Left ventricle myocardium inferior (tissue), 1 donor: ENCODE measurements around the gene PRR12. TPM values are rescaled to one million over a fixed set of nuclear protein-coding genes. Genes with fewer than 3 reads are reported as not detected.
"Not testable (repeated sequence)": the region's sequence is repeated elsewhere in the genome, so short reads cannot be mapped to it uniquely, and the experiment has no call there.

Experiments used
- DNase-seq: peaks from one replicate; pipeline ENCODE4 v3.0.0-alpha.2; 2020
- H3K27ac ChIP-seq: fragments of 200-600 bp; replicated peaks from 2 replicates; pipeline ENCODE4 v1.8.0; 2021
- H3K27me3 ChIP-seq: fragments of 200-600 bp; 2 replicates; pipeline ENCODE4 v1.8.0; 2021; ENCODE audit warnings: low read depth
- H3K36me3 ChIP-seq: fragments of 200-600 bp; 2 replicates; pipeline ENCODE4 v1.8.0; 2021
- H3K4me1 ChIP-seq: fragments of 200-600 bp; 2 replicates; pipeline ENCODE4 v1.8.0; 2021
- H3K4me3 ChIP-seq: fragments of 200-600 bp; 2 replicates; pipeline ENCODE4 v1.8.0; 2021; ENCODE audit warnings: mild to moderate bottlenecking, moderate library complexity
- H3K9me3 ChIP-seq: fragments of 200-600 bp; replicated peaks from 2 replicates; pipeline ENCODE4 v1.8.0; 2021
- CTCF ChIP-seq: fragments of 200-600 bp; IDR thresholded peaks from 2 replicates; pipeline ENCODE4 v1.8.0; 2021; ENCODE audit warnings: antibody characterized with exemption, mild to moderate bottlenecking, borderline replicate concordance
- intact Hi-C: fragments of 100-400 bp; cut with micrococcal nuclease; formaldehyde crosslinking; loops from one replicate; pipeline ENCODE4 v1.11.0; 2022
- total RNA-seq: library from RNA; stranded (reverse); fragmentation: NEBNext Ultra II Directional; extraction: Animal tissue kit (Norgen Biotek cat#: 25700); gene quantifications from one replicate; pipeline ENCODE4 v1.2.1, GENCODE V29; 2021
- donor health status: DM: no; HTN: yes; CAD: no; lungs with severe emphysema.

PRR12 gene
- total RNA-seq, 1 donor from 2014 or later: 15.5 TPM

GRCh38 chr19:49614096-49614833 is 23.3 kb downstream of the PRR12 start:
- TF ChIP-seq CTCF: no peak
- Histone ChIP-seq H3K36me3 (peaks cover 69% of the 10 kb centered on the region), H3K9me3 (peaks cover 5% of the 10 kb centered on the region), H3K4me3 (no peak overlapping the region), H3K27ac (no peak overlapping the region), H3K4me1 (peaks cover 27% of the 10 kb centered on the region), H3K27me3 (no peaks in the 10 kb centered on the region)
- DNase-seq: no peak
- intact Hi-C loops: no loop called here

GRCh38 chr19:49615861-49616260 is 24.9 kb downstream of the PRR12 start:
- Histone ChIP-seq H3K4me1 (peaks cover 27% of the 10 kb centered on the region), H3K27ac (no peak overlapping the region), H3K4me3 (no peak overlapping the region), H3K27me3 (no peaks in the 10 kb centered on the region), H3K9me3 (peaks cover 5% of the 10 kb centered on the region), H3K36me3 (peaks cover 63% of the 10 kb centered on the region)
- TF ChIP-seq CTCF: no peak
- intact Hi-C loops: no loop called here
- no peak for DNase-seq

- H3K27ac ChIP-seq: no peak overlapping the region
- no peaks in the 10 kb centered on the region for H3K27me3 ChIP-seq
- peaks cover 5% of the 10 kb centered on the region for H3K9me3 ChIP-seq
- no peak for TF ChIP-seq CTCF
- H3K36me3 ChIP-seq: peaks cover 63% of the 10 kb centered on the region
- H3K4me3 ChIP-seq: no peak overlapping the region
- intact Hi-C loops: no loop called here
- no peak for DNase-seq
- peaks cover 27% of the 10 kb centered on the region for H3K4me1 ChIP-seq
These were observed 25.6 kb downstream of the PRR12 start for GRCh38 chr19:49616532-49616931.

- H3K4me1 ChIP-seq: peaks cover 27% of the 10 kb centered on the region
- peaks cover 66% of the 10 kb centered on the region for H3K36me3 ChIP-seq
- no peak overlapping the region for H3K27ac ChIP-seq
- no peak overlapping the region for H3K4me3 ChIP-seq
- intact Hi-C loops: no loop called here
- TF ChIP-seq CTCF: no peak
- no peak for DNase-seq
- H3K9me3 ChIP-seq: peaks cover 5% of the 10 kb centered on the region
- no peaks in the 10 kb centered on the region for H3K27me3 ChIP-seq
These were observed 26.0 kb downstream of the PRR12 start for GRCh38 chr19:49616945-49617344.

- intact Hi-C loops, H3K9me3 ChIP-seq, H3K27me3 ChIP-seq, H3K4me3 ChIP-seq, DNase-seq, H3K27ac ChIP-seq: not testable (repeated sequence)
- Histone ChIP-seq H3K36me3 (peaks cover 72% of the 10 kb centered on the region), H3K4me1 (peaks cover 18% of the 10 kb centered on the region)
These were observed 26.9 kb downstream of the PRR12 start for GRCh38 chr19:49617860-49618259.

GRCh38 chr19:49624967-49625910 is 34.3 kb downstream of the PRR12 start:
- Histone ChIP-seq H3K4me1 (peaks cover 9% of the 10 kb centered on the region), H3K27ac (no peak overlapping the region), H3K27me3 (no peaks in the 10 kb centered on the region), H3K4me3 (no peak overlapping the region), H3K36me3 (peaks cover 43% of the 10 kb centered on the region), H3K9me3 (no peaks in the 10 kb centered on the region)
- no peak for TF ChIP-seq CTCF
- intact Hi-C loops: no loop called here
- DNase-seq: no peak
